ENCODE measurements around the gene NOTCH2NLA. TPM values are rescaled to one million over a fixed set of nuclear protein-coding genes. Genes with fewer than 3 reads are reported as not detected.
"Not testable (repeated sequence)": the region's sequence is repeated elsewhere in the genome, so short reads cannot be mapped to it uniquely, and the experiment has no call there.

NOTCH2NLA gene
- total RNA-seq, result 100 to 1,000 TPM; 117 to 160 TPM
- 61.2 TPM for polyA plus RNA-seq (ENCODE audit: insufficient read depth, low read depth, low replicate concordance)
- long read RNA-seq, donor 1, transcript NOTCH2NLA-201 (5 exons, 1,874 nt), result major isoform, 11 of 20 reads
- long read RNA-seq, donor 1, partial matches to known transcripts, result 8 of 20 reads
- long read RNA-seq, donor 1, other reads (novel, unspliced or antisense), result 0 of 20 reads
- long read RNA-seq, donor 2, transcript NOTCH2NLA-201 (5 exons, 1,874 nt), result major isoform, 7 of 7 reads
- long read RNA-seq, donor 2, partial matches to known transcripts, result 0 of 7 reads
- long read RNA-seq, donor 2, other reads (novel, unspliced or antisense), result 0 of 7 reads

- DNase-seq, result peak; percentile 30
- intact Hi-C loops (cut with DNase I; ENCODE audit: low total_unique reads); H3K27me3 ChIP-seq; H3K36me3 ChIP-seq (ENCODE audit: low read depth, missing control alignments); H3K9me3 ChIP-seq; H3K4me1 ChIP-seq: not testable (repeated sequence)
- Histone ChIP-seq H3K4me3 (peak within 1 kb of the TSS; percentile 55 to 72), H3K27ac (peak within 1 kb of the TSS; percentile 84 to 94)
- 0% methylated on average over 17 of the region's 72 CpGs; no CpG with 5 or more reads in 1 of the 2 donors for WGBS, 2 donors
These were observed at the start of gene NOTCH2NLA for GRCh38 chr1:146228710-146229477. TSS of gene NOTCH2NLA (minus strand) at chr1:146229021. CDS start at chr1:146189337, 39,684 bp downstream.

- DNase-seq; H3K9me3 ChIP-seq; H3K27me3 ChIP-seq; H3K4me1 ChIP-seq; intact Hi-C loops (cut with DNase I; ENCODE audit: low total_unique reads); H3K4me3 ChIP-seq; H3K36me3 ChIP-seq (ENCODE audit: low read depth, missing control alignments); H3K27ac ChIP-seq: not testable (repeated sequence)
- WGBS, 2 donors, result no CpG with 5 or more reads among the region's 3 CpGs
These were observed 49.5 kb upstream of the NOTCH2NLA start for GRCh38 chr1:146278346-146278745.

- H3K27ac ChIP-seq; DNase-seq; H3K27me3 ChIP-seq; H3K9me3 ChIP-seq; intact Hi-C loops (cut with DNase I; ENCODE audit: low total_unique reads); H3K4me3 ChIP-seq; H3K4me1 ChIP-seq; H3K36me3 ChIP-seq (ENCODE audit: low read depth, missing control alignments): not testable (repeated sequence)
- WGBS, 2 donors, result no CpG with 5 or more reads among the region's 2 CpGs
These were observed 48.3 kb upstream of the NOTCH2NLA start for GRCh38 chr1:146277087-146277486.

- H3K27ac ChIP-seq; H3K36me3 ChIP-seq (ENCODE audit: low read depth, missing control alignments); H3K4me1 ChIP-seq; intact Hi-C loops (cut with DNase I; ENCODE audit: low total_unique reads); H3K9me3 ChIP-seq; H3K4me3 ChIP-seq; H3K27me3 ChIP-seq; DNase-seq: not testable (repeated sequence)
- no CpG with 5 or more reads among the region's 3 CpGs for WGBS, 2 donors
These were observed 45.3 kb upstream of the NOTCH2NLA start for GRCh38 chr1:146274083-146274482.

- no CpG with 5 or more reads among the region's 5 CpGs for WGBS, 2 donors
- H3K9me3 ChIP-seq; DNase-seq; intact Hi-C loops (cut with DNase I; ENCODE audit: low total_unique reads); H3K4me1 ChIP-seq; H3K27ac ChIP-seq; H3K27me3 ChIP-seq; H3K36me3 ChIP-seq (ENCODE audit: low read depth, missing control alignments); H3K4me3 ChIP-seq: not testable (repeated sequence)
These were observed 44.4 kb upstream of the NOTCH2NLA start for GRCh38 chr1:146273194-146273593.

GRCh38 chr1:146272734-146273133 lies 43.9 kb upstream of the NOTCH2NLA start:
- H3K27ac ChIP-seq; H3K27me3 ChIP-seq; H3K9me3 ChIP-seq; H3K4me1 ChIP-seq; DNase-seq; H3K4me3 ChIP-seq; H3K36me3 ChIP-seq (ENCODE audit: low read depth, missing control alignments); intact Hi-C loops (cut with DNase I; ENCODE audit: low total_unique reads): not testable (repeated sequence)
- no CpG with 5 or more reads among the region's 3 CpGs for WGBS, 2 donors

- DNase-seq; H3K4me3 ChIP-seq; intact Hi-C loops (cut with DNase I; ENCODE audit: low total_unique reads); H3K9me3 ChIP-seq; H3K27ac ChIP-seq; H3K4me1 ChIP-seq; H3K36me3 ChIP-seq (ENCODE audit: low read depth, missing control alignments); H3K27me3 ChIP-seq: not testable (repeated sequence)
- WGBS, 2 donors, result no CpG with 5 or more reads among the region's 2 CpGs
These were observed 43.2 kb upstream of the NOTCH2NLA start for GRCh38 chr1:146271977-146272376.

- H3K27ac ChIP-seq; DNase-seq; H3K4me3 ChIP-seq; intact Hi-C loops (cut with DNase I; ENCODE audit: low total_unique reads); H3K9me3 ChIP-seq; H3K27me3 ChIP-seq; H3K36me3 ChIP-seq (ENCODE audit: low read depth, missing control alignments); H3K4me1 ChIP-seq: not testable (repeated sequence)
- WGBS, 2 donors, result no CpG with 5 or more reads among the region's 9 CpGs
These were observed 41.3 kb upstream of the NOTCH2NLA start for GRCh38 chr1:146270129-146270528.

GRCh38 chr1:146266179-146266748 lies 37.4 kb upstream of the NOTCH2NLA start:
- H3K27ac ChIP-seq; H3K4me1 ChIP-seq; H3K27me3 ChIP-seq; DNase-seq; intact Hi-C loops (cut with DNase I; ENCODE audit: low total_unique reads); H3K36me3 ChIP-seq (ENCODE audit: low read depth, missing control alignments); H3K9me3 ChIP-seq; H3K4me3 ChIP-seq: not testable (repeated sequence)
- no CpG with 5 or more reads among the region's 2 CpGs for WGBS, 2 donors

- no CpG with 5 or more reads among the region's 3 CpGs for WGBS, 2 donors
- DNase-seq; H3K4me3 ChIP-seq; H3K27me3 ChIP-seq; H3K9me3 ChIP-seq; H3K36me3 ChIP-seq (ENCODE audit: low read depth, missing control alignments); intact Hi-C loops (cut with DNase I; ENCODE audit: low total_unique reads); H3K27ac ChIP-seq; H3K4me1 ChIP-seq: not testable (repeated sequence)
These were observed 35.9 kb upstream of the NOTCH2NLA start for GRCh38 chr1:146264761-146265160.

GRCh38 chr1:146260006-146260730 lies 31.3 kb upstream of the NOTCH2NLA start:
- H3K36me3 ChIP-seq (ENCODE audit: low read depth, missing control alignments); H3K27me3 ChIP-seq; H3K9me3 ChIP-seq; H3K4me1 ChIP-seq; DNase-seq; H3K4me3 ChIP-seq; H3K27ac ChIP-seq; intact Hi-C loops (cut with DNase I; ENCODE audit: low total_unique reads): not testable (repeated sequence)
- no CpG with 5 or more reads among the region's 8 CpGs for WGBS, 2 donors

Measured in testis (tissue), 5 donors.